GM19395 (cell line): Measurements from ENCODE around the gene PPM1J.
A peak's percentile ranks its signal among the peaks of the same experiment; 100 is the strongest.

ENCODE experiments used
- ATAC-seq: cut with Tn5 transposase; IDR thresholded peaks from one replicate; pipeline ENCODE4 v1.9.1; 2021; ENCODE audit warnings: mild to moderate bottlenecking, moderate library complexity; ENCODE audit not compliant: unreplicated experiment

PPM1J gene

DNA sequence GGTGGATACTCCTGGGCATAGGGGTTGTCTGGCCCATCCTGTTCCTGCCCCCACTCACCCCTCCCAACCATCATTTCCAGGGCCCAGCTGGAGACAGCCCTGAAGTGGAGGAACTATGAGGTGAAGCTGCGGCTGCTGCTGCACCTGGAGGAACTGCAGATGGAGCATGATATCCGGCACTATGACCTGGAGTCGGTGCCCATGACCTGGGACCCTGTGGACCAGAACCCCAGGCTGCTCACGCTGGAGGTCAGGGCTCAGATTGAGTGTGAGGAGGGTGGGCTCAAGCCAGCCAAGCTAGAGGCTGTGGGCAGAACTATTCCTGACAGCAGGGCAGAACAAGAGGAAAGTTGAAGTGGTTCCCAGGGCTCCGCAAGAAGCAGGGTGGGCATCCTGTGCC, 22.5 kb downstream of the PPM1J start:
- no peak for ATAC-seq

DNA sequence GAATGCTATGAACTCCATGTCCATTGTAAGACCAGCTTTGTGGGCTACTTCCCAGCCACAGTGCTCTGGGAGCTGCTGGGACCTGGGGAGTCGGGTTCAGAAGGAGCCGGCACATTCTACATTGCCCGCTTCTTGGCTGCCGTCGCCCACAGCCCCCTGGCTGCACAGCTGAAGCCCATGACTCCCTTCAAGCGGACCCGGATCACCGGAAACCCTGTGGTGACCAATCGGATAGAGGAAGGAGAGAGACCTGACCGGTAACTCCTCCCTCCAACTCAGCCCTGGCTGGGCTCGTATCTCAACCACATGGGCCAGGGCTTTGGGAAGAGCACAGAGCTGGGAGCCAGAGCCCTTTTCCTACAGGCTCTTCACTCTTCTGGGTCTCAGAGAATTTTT, 25.3 kb downstream of the PPM1J start:
- no peak for ATAC-seq

DNA sequence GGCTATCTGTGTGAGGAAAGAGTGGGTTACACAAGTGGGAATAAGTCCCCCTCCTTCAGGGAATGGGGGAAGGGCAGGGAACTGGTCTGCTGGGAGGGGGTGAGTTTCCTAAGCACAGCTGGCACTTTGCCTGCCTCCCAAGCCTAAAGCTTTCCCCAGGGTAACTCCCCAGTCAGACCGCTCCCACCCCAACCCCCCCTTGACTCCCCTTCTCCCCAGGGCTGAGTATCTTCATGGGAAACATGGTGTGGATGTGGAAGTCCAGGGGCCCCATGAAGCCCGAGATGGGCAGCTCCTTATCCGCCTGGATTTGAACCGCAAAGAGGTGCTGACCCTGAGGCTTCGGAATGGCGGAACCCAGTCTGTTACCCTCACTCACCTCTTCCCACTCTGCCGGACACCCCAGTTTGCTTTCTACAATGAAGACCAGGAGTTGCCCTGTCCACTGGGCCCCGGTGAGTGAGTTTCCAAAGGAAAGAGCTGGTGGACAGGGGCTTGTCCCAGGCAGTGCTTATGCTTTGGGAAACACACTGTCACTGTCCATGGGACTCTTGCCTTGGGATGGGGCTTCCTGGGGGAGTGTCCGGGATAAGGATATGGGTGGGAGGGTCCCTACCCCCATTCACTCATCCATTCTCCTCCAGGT, 25.8 kb downstream of the PPM1J start:
- ATAC-seq: no peak

DNA sequence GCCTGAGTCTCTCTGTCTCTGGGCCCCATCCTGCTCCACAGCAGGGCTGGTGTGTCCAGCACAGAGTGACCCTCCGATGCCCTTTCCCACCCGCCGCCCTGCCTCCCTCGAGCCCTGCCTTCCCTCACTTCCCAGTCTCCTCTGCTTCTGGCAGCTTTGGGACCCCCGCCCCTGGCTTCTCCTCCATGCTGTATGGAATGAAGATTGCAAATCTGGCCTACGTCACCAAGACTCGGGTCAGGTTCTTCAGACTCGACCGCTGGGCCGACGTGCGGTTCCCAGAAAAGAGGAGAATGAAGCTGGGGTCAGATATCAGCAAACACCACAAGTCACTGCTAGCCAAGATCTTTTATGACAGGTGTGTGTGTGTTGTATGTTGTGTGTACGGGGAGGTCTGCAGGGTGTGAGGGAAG, 26.3 kb downstream of the PPM1J start:
- ATAC-seq: no peak

DNA sequence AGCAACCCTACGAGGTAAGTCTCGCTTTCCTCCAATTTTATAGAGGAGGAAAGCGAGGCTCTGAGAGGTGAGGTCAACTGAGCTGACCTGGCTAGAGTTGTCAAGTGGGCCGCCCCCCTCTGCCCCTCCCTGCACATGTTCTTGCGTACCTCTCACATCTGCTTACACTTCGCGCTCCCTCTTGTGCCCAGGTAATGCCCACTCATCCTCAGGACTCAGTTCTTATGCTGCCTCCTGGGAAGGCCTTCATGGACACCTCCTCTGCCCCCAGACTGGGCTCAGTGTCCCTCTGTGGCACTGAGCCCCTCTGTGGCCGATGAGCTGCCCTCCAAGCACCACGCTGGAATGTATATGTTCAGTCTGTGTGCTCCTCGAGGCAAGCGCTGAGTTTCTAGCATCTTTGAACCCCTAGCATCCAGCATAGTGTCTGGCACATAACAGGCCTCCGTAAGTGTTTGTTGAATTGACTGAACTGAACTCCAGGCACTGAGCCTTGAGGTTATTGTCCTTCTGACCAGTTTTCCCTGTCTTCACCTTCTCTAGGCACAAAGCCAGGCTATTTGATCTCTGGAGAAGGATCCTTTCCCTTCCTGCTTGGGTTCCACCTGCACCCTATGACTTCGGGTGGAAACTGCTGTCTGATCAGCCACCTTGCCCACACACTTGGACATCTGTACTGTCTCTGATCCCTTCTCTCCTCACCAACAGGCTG, 27.2 kb downstream of the PPM1J start:
- ATAC-seq: no peak

DNA sequence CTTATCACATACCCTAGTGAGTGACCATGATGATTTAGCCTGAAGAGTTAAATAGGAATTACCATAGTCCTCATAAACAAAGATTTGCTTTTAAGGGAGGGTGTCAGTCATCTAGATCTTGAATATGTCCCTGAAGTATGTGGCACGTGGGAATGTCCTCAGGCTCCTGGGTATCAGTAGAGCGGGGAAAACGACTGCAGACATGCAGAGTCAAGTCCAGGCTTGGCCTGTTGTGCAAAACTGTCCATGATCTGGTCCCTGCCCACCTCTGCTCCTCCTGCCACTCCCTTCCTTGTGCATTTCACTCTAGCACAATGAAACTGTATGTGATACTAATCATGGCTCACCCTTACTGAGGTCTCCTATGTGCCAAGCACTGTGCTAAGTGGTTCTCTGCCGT, 27.8 kb downstream of the PPM1J start:
- ATAC-seq: no peak

DNA sequence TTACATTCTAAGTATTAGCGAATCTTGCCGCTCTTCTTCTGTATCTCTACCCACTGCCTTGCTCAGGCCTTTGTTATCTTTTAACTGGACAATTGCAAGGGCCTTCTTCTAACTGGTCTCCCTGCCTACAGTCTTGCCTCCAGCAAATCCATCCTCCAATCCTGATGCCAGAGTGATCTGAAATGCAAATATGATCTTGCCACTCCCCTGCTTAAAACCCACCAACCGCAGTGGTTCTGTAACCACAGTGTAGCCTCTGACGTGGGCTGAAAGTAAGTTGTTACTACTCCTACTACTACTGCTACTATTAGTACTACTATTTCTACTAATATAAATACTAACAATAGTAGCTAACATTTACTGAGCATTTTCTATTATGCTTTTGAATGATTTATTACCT, 28.3 kb downstream of the PPM1J start:
- ATAC-seq: no peak

DNA sequence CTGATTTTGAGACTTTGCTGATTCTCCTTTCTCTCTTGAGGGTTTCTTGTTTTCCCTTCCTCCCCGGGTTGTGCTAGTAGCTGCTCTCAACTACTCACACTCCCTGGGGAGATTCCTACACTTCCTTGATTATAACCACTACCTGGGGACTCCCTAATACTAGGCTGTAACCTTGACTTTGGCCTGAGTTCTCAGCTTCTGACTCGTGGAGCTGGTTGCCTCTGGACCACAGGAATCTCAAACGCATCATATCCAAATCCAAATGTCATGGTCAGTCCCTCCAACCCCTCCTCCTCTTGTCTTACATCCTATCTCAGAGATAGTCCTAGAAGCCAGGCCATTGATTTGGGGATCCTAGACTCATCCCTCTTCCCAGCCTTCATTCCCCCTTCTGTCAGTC, 28.7 kb downstream of the PPM1J start:
- ATAC-seq: no peak

DNA sequence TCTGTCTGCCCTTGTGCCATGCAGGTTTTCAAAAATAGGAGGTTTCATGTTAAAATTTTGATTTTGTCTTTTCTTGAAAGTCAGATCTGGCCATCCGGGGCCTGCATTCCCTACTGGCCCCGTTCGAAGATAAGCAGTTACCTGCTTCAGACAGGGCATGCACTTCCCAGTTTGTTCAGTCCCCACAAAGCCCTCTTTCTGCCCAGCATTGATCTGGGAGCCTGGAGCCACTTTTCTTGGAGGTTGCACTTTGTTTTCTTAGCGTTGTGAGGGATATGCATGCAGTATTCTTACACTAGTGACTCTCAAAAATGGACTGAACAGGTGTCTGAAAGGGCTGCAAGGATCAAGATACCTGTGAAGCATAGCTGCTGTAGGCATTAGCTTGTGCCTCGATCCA, 29.2 kb downstream of the PPM1J start:
- no peak for ATAC-seq

DNA sequence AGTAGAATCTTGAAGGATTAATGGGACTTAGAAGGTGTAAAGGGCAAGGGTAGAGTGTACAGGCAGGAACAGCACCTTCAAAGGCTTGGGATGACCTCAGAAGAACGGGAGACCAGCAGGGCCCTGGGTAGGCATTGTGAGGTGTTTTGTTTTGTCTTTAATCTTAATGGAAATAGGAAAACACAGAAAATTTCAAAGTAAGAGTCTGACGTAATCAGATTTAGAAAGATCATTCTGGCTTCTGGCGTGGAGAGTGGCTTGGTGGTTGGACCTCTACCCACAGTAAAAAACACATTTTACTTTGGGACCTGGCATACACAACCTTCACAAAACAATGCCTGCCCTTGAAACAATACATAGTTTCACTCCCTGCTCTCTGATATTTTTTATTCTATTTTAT, 36.5 kb downstream of the PPM1J start:
- no peak for ATAC-seq

DNA sequence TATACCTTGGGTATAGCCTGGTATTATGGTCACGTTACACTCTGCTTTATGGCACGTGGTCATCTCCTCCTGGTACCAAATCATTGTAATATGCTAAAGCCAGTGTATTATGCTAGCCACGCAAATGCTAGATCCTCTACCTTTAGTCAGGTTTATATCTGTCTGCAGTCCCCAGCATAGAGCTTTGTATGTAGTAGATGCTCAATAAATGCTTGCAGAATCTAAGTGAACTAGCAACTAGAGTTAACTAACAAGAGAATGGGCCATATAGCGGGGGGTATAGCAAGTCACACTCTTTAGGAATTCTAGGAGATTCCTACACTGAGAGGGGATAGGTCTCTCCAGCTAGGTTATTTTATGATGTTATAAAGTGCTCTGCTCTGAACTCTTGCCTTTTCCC, 37.6 kb downstream of the PPM1J start:
- no peak for ATAC-seq

DNA sequence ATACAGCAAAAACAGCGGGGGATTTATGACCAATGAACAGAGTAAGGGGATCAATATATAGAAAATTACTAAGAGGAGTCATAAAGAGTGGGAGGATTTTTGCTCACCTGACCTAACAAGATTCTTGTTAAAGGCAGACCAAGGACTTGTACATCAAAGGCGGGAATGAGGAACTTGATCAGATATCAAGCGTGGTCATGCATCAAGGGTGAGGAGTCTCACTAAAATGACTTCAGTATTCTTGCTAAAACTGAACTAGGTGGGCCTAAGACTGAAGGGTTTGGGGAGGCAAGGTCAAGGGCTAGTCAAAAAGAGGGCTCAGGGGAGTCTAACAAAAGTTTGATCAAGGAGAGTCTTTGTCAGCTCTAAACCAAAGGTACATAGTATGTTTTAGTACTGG, 38.6 kb downstream of the PPM1J start:
- no peak for ATAC-seq

DNA sequence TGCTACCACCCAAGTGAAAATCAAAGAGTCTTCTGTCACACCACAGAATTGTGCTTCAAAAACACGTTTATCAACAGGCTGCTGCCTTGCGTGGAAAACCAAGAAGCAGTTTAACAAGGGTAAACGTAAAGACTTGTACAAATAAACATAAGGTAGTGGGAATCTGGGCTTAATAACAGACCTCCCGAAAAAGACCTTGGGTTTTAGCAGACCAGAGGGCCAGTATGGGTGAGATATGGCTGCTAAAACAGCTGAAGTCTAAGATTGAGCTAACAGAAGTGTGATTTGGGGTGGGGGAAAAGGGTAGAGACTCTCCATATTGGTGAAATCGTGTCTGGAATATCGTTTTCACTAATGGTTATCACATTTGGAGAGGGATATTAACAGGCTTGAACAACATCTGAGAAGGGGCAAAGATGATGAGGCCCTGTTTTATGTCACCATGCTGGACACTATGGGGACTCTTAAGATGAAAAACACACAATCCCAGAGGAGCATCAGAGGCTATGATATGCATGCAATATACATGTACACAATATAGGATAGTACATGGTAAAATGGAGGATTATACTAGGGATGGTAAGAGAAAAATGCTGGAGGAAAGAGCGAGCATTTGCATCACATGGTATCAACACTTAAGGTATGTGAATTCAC, 39.3 kb downstream of the PPM1J start:
- no peak for ATAC-seq

DNA sequence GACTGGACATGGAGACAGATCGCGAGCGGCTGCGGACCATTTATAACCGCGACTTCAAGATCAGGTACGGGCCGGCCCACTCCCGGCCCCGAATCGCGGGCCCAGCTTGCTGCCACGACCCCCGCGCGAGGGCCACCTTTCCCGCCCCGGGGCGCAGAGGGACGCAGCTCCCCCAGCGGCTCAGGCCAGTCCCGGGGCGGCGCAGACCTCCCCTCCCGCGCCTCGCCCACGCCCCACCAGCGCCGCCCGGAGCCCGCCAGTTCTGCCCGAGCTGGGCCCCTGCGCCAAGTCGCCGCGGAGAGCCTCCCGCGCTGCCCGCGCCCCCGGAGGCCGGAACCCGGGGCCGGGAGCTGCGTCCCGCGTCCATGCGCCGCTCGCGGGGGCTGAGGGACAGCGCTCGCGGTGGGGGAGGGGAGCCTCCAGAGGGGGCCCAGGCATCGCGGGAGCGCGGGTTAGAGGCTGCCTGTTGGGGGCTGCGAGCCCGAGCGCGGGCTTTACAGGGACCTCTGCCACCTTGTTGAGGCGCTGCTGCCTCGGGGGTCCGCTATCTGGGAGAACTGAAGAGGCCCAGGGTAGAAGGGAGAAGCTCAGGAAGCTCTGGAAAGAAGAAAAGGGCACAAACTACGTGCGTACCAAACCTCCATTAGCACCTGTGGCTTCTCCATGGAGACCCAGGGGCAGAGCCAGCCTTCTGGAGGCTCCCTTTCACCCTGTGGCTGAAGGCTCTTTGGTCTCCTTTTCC, 40.0 kb downstream of the PPM1J start:
- ATAC-seq: peak; percentile 38

DNA sequence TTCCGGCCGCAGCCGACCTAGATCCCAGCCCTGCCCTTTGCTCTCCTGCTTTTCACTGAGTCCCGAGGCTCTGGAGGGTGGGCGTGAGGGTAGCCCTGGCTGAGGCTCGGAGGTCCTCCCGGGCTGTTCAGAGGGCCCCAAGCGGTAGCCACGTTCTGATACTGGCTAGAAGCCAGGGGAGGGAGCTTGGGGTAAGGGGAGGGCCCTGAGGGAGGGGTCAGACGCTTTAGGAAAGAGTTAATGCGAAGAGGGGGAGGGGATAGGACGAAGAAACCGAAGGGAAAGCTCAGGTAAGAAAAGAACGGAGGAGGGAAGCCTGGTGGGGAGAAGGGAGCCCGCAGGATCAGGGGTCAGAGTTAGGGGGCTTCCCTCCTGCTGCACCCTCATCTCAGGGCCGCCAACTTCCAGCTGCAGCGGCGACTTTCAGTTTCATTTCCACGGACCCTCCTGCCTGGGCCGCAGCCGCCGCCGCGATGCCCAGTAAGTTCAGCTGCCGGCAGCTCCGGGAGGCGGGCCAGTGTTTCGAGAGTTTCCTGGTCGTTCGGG, 40.6 kb downstream of the PPM1J start, which contains the start of gene MOV10:
Gene MOV10 (plus strand): TSS at position 220 of the 546 bp plus-strand sequence. CDS start 254 bp downstream, at position 474.
- peak; percentile 73 for ATAC-seq

DNA sequence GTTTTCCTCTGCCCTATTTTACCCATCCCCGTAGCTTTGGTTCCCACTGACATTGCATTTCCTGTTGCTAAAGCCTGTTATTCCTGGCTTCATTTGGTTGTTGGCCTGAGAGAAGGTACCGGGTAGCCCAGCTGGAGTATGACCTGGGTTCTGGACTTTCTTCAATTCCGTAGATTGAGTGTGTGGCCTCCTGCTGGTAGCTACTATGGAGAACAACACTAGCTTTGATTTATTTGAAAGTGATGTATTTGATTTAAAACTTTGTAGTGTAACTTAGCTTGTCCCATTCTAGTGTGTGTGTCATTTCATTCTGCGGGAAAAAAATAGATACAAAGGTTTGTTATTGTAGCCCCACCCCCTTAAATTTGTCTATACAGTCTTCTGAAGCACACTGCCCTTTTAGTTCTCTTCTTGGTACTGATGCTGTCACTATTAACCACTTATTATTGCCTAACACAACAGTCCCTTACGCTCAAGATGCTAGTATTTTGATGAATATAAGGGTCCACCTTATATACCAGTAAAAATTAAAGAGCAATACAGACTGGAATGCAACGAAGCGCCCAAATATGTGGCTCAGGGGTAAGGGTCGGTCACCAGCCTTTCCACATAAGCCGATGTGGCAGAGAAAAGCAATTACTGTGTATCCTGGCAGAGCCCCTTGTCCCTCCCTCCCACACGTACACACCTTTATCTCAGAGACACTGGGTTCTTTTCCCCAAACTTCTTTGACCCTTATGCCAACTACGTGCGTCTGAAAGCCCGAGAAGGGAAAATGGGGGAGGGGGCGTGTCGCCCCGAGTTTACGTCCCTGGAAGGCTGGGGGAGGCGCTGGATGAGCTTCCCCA, 41.3 kb downstream of the PPM1J start:
- peak; percentile 10 for ATAC-seq

DNA sequence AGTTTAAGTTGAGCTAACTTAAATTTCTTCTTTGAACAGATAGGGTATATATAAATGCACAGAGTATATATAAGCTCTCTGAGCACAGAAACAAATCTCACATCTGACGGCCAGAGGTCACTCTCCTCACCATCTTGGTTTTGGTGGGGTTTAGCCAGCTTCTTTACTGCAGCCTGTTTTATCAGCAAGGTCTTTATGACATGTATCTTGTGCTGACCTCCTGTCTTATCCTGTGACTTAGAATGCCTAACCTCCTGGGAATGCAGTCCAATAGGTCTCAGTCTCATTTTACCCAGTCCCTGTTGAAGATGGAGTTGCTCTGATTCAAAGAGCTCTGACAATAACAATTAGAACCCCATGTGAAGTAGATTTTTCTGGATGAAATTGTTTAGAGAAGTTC, 42.3 kb downstream of the PPM1J start:
- no peak for ATAC-seq

DNA sequence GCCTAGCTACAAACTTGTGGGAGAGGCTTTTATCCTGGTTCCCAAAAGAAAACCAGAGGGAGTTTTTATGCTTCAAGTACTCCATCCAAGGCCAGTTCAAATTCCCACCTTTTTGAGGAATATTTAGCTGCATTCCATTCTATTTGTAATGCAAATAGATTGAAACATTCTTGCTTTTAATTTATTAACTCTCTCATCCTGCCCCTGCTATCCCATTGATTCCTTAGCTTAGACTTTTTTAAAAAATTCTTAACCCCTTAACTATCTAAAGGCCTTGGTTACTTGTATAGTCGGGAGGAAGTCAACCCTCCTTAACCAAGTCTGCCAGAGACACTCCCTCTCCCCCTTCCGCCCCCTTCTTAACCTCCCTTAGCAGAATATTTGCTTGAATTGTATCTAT, 43.1 kb downstream of the PPM1J start:
- no peak for ATAC-seq

DNA sequence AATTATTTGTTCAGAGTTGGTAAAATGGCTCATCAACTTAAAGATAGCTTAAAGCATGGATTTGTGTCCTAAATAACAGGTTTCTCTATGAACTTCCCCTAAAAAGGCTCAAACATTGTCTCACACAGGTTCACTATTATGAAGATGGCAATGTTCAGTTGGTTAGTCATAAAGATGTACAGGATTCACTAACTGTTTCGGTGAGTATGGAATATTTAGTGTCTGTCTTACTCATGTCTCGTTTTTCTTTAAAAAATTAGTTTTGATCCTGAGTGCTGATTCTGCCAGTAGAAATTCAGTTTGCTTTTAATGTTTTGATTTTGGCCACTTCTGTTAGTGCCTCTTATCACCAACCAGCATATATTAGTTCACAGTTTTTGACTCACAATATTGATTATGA, 48.2 kb downstream of the PPM1J start:
- ATAC-seq: no peak

DNA sequence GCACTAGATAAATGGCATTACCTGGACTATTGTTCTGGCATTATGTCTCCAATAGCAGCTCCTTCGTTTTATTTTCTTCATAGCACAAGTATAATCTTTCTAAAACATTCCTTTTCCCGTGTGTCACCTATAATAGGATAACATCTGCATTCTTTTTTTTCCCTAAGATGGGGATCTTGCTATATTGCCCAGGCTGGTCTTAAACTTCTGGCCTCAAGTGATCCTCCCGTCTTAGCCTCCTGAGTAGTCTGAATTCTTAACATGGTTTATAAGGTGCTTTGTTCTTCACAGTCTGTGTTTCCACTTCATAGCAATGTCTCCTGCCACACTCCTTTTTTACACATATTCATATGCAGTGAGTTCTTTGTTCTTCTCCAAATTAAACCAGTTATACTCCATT, 49.3 kb downstream of the PPM1J start:
- no peak for ATAC-seq
